ENCODE results near the gene CTDNEP1. TPM values are rescaled to one million over a fixed set of nuclear protein-coding genes. Genes with fewer than 3 reads are reported as not detected.

CTDNEP1 gene
- total and polyA plus RNA-seq, 4 donors, result 44.4 to 181 (median 113) TPM

DNA sequence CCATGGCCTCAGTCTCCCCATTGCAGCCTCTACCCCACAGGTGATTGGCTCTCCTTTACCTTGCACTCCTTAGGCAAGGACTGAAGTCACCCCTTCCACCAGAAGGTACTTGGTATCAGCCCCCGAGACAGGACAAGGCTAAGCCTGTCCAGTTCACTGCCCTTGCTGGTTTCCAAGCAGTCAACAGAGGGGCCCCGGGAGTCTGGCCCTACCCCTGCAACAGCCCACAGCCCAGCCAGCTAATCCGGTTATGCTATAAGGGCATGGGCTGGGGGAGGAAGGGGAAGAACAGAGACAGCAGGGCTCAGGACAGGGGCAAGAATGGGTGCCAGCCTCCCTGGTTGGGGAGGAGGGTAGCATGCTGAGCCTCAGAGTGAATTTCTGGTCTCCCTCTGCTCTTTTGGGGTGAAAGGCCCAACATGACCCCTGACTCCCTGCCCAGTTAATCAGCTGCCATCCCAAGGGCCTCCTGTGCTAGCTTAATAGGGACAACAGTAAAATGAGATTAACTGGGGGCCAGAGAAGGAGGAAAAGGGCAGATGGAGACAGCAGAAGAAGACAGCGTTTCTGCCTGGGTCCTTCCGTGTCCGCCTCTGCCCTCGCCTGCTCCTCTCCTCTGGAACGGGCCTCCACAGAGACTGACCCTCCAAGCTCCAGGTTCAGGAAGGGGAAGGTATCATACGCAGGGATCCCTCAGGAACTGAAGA lies 42.6 kb downstream of the CTDNEP1 start:
- Histone ChIP-seq H3K9me3 (ENCODE audit: control insufficient read depth, insufficient read depth, low read length) (no peaks in the 10 kb centered on the region), H3K4me1 (ENCODE audit: control insufficient read depth, insufficient read depth, low read length) (peaks cover 82% of the 10 kb centered on the region), H3K27ac (ENCODE audit: low read depth, low read length) (no peak overlapping the region), H3K36me3 (ENCODE audit: control insufficient read depth, insufficient read depth, low read length) (peaks cover 26% of the 10 kb centered on the region), H3K4me3 (ENCODE audit: low read depth, low read length) (no peak overlapping the region), H3K27me3 (ENCODE audit: control insufficient read depth, insufficient read depth, low read length) (no peaks in the 10 kb centered on the region)
- DNase-seq (ENCODE audit: low read depth in 4 of 6, low spot score in 6 of 6), result no peak
- 80% methylated on average over 7 of the region's 9 CpGs for WGBS (ENCODE audit: insufficient coverage)

GRCh38 chr17:7208027-7208571 lies 43.4 kb downstream of the CTDNEP1 start:
- Histone ChIP-seq H3K27me3 (ENCODE audit: control insufficient read depth, insufficient read depth, low read length) (no peaks in the 10 kb centered on the region), H3K4me1 (ENCODE audit: control insufficient read depth, insufficient read depth, low read length) (peaks cover 78% of the 10 kb centered on the region), H3K9me3 (ENCODE audit: control insufficient read depth, insufficient read depth, low read length) (no peaks in the 10 kb centered on the region), H3K27ac (ENCODE audit: low read depth, low read length) (no peak overlapping the region), H3K36me3 (ENCODE audit: control insufficient read depth, insufficient read depth, low read length) (peaks cover 34% of the 10 kb centered on the region), H3K4me3 (ENCODE audit: low read depth, low read length) (no peak overlapping the region)
- 30% methylated on average over 17 of the region's 21 CpGs for whole genome bisulfite sequencing (ENCODE audit: insufficient coverage)
- no peak for DNase-seq (ENCODE audit: low read depth in 4 of 6, low spot score in 6 of 6)

DNA sequence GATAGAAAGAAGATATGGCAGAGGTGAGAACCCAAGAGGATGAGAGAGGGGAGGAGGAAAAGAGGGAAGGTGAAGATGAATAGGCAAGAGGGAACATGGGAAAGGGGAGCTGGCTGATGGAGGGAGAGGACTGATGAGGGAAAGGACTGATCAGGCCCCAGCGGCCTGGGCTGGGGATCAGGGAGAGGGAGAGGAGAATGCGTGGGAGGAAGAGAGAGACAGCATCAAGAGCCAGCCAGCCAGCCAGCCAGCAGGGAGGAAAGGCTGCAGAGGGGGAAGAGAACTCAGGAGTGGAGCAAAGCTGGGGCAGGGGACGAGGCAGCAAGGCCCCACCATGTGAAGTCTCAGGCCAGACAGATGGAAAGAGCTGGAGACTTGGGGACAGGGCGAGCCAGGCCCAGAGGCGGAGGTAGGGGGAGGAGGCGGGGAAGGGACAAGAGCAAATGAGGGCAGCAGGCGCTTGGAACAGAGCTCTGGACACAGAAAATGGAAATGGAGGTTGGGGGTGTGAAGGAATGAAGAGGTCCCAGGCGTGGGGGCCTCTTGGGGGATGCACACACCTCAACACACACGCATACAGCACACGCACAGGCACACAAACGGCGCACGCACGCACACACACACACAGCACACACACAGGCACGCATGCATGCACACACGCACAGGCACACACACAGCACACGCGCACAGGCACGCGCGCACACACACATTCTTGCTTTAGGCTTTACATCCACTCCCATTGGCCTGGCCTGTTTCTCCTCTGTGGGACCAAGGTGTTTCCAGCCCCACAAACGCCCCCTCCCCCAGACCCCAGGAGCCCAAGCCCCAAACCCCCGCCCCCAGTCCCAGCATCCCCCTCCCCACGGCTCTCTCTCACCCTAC lies 44.2 kb downstream of the CTDNEP1 start:
- peaks cover 71% of the 10 kb centered on the region for H3K4me1 ChIP-seq (ENCODE audit: control insufficient read depth, insufficient read depth, low read length)
- DNase-seq (ENCODE audit: low read depth in 4 of 6, low spot score in 6 of 6), result no peak
- H3K36me3 ChIP-seq (ENCODE audit: control insufficient read depth, insufficient read depth, low read length), result peaks cover 41% of the 10 kb centered on the region
- no peaks in the 10 kb centered on the region for H3K9me3 ChIP-seq (ENCODE audit: control insufficient read depth, insufficient read depth, low read length)
- H3K4me3 ChIP-seq (ENCODE audit: low read depth, low read length), result no peak overlapping the region
- H3K27me3 ChIP-seq (ENCODE audit: control insufficient read depth, insufficient read depth, low read length), result no peaks in the 10 kb centered on the region
- peak overlapping the region; percentile 47 for H3K27ac ChIP-seq (ENCODE audit: low read depth, low read length)
- 66% methylated on average over 21 of the region's 24 CpGs for WGBS (ENCODE audit: insufficient coverage)

DNA sequence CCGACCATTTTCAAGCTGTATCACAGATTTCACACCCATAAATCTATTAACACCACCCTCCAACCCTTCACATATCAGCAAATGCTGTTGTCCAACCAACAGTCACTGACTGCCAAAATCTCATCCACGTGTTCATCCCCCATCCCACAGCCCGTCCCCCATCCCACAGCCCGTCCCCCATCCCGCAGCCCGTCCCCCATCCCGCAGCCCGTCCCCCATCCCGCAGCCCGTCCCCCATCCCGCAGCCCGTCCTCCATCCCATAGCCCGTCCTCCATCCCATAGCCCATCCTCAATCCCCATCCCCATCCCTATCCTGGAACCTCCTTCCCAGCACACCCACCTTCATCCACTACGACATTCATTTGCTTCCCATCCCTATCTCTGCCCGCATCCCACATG lies 46.0 kb downstream of the CTDNEP1 start:
- 10% methylated on average over 11 of the region's 15 CpGs for WGBS (ENCODE audit: insufficient coverage)
- peaks cover 58% of the 10 kb centered on the region for H3K4me1 ChIP-seq (ENCODE audit: control insufficient read depth, insufficient read depth, low read length)
- H3K27me3 ChIP-seq (ENCODE audit: control insufficient read depth, insufficient read depth, low read length), result no peaks in the 10 kb centered on the region
- H3K9me3 ChIP-seq (ENCODE audit: control insufficient read depth, insufficient read depth, low read length), result no peaks in the 10 kb centered on the region
- peaks cover 54% of the 10 kb centered on the region for H3K36me3 ChIP-seq (ENCODE audit: control insufficient read depth, insufficient read depth, low read length)
- peak overlapping the region; percentile 71 for H3K4me3 ChIP-seq (ENCODE audit: low read depth, low read length)
- H3K27ac ChIP-seq (ENCODE audit: low read depth, low read length), result peak overlapping the region; percentile 92
- no peak for DNase-seq (ENCODE audit: low read depth in 4 of 6, low spot score in 6 of 6)

DNA sequence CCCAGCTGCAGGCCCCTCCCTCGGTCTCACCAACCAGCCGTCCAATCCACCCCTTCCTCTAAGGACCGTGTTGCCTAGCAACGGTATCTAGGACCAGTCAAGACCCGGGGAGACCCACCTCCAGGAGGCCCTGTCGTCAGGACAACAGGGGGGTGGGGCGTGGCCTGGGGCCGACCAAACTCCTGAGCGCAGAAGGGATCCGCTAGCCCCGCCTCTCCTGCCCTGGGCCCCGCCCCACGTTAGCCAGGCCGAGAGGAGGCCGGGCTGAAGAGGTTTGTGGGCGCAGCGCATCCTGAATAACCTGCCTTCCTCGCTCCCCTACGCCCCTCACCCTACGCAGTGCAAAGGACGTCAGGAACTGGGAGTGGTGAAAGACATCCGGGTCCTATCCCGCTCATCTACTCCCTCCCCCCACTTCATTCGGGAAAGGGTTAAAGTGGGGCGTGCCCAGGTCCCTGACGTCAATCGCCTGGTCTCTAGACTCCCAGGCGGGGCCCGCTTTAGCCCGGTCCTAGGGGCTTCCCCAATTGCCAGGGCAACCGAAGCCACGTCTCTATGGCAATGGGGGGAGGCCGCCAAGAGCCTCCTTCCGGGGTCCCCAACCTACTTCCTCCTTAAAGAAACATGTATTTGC lies 46.6 kb downstream of the CTDNEP1 start:
- peak overlapping the region; percentile 92 for H3K27ac ChIP-seq (ENCODE audit: low read depth, low read length)
- H3K36me3 ChIP-seq (ENCODE audit: control insufficient read depth, insufficient read depth, low read length), result peaks cover 57% of the 10 kb centered on the region
- DNase-seq (ENCODE audit: low read depth in 4 of 6, low spot score in 6 of 6), result peak; percentile 91 to 99 (median 93)
- H3K9me3 ChIP-seq (ENCODE audit: control insufficient read depth, insufficient read depth, low read length), result no peaks in the 10 kb centered on the region
- no peaks in the 10 kb centered on the region for H3K27me3 ChIP-seq (ENCODE audit: control insufficient read depth, insufficient read depth, low read length)
- H3K4me3 ChIP-seq (ENCODE audit: low read depth, low read length), result peak overlapping the region; percentile 71
- peaks cover 56% of the 10 kb centered on the region for H3K4me1 ChIP-seq (ENCODE audit: control insufficient read depth, insufficient read depth, low read length)
- WGBS (ENCODE audit: insufficient coverage), result under 1% methylated on average over 31 of the region's 34 CpGs

DNA sequence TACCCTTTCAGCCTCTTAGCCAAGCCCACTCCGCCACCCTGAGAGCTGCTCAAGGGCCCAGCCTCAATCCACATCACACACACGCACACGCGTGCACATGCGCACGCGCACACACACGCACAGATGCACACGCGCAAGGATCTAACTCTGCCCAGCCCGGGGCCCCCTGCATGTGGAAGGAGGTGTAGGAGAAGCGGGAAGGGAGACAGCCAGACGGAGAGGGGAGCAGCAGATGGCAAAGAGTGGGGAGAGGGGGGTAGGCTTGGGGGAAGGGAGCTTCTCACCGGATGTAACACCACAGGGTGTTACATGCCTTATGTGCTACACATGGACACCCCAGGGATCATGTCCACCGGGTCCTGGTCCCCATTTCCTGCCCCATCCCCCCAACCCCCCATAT lies 47.2 kb downstream of the CTDNEP1 start:
- peaks cover 58% of the 10 kb centered on the region for H3K36me3 ChIP-seq (ENCODE audit: control insufficient read depth, insufficient read depth, low read length)
- peaks cover 55% of the 10 kb centered on the region for H3K4me1 ChIP-seq (ENCODE audit: control insufficient read depth, insufficient read depth, low read length)
- peak in 2 of 6 donors; percentile 89 to 92 for DNase-seq (ENCODE audit: low read depth in 4 of 6, low spot score in 6 of 6)
- peak overlapping the region; percentile 71 for H3K4me3 ChIP-seq (ENCODE audit: low read depth, low read length)
- H3K9me3 ChIP-seq (ENCODE audit: control insufficient read depth, insufficient read depth, low read length), result no peaks in the 10 kb centered on the region
- H3K27me3 ChIP-seq (ENCODE audit: control insufficient read depth, insufficient read depth, low read length), result no peaks in the 10 kb centered on the region
- 29% methylated on average over 11 of the region's 15 CpGs for whole genome bisulfite sequencing (ENCODE audit: insufficient coverage)
- H3K27ac ChIP-seq (ENCODE audit: low read depth, low read length), result peak overlapping the region; percentile 92

DNA sequence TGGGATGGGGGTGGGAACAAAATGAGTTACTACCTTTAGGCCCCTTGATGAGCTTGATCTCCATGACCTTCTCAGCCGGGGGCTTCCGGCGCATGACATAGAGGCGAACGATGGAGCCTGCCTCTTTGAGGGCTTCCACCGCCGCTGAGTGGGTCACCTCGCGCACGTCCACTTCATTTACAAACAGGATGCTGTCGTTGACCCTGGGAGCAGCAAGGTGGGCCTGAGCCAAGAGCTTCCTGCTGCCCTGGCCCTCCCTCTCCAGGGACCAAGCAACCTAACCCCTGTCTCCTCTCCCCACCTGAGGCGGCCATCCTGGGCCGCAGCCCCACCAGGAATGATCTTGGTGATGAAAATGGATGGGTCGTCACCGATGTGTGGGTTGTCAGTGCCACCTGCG lies 48.1 kb downstream of the CTDNEP1 start:
- H3K9me3 ChIP-seq (ENCODE audit: control insufficient read depth, insufficient read depth, low read length), result no peaks in the 10 kb centered on the region
- no peaks in the 10 kb centered on the region for H3K27me3 ChIP-seq (ENCODE audit: control insufficient read depth, insufficient read depth, low read length)
- no peak overlapping the region for H3K27ac ChIP-seq (ENCODE audit: low read depth, low read length)
- DNase-seq (ENCODE audit: low read depth in 4 of 6, low spot score in 6 of 6), result no peak
- H3K4me3 ChIP-seq (ENCODE audit: low read depth, low read length), result no peak overlapping the region
- peaks cover 64% of the 10 kb centered on the region for H3K36me3 ChIP-seq (ENCODE audit: control insufficient read depth, insufficient read depth, low read length)
- H3K4me1 ChIP-seq (ENCODE audit: control insufficient read depth, insufficient read depth, low read length), result peaks cover 46% of the 10 kb centered on the region
- WGBS (ENCODE audit: insufficient coverage), result 95% methylated on average over 14 of the region's 16 CpGs

DNA sequence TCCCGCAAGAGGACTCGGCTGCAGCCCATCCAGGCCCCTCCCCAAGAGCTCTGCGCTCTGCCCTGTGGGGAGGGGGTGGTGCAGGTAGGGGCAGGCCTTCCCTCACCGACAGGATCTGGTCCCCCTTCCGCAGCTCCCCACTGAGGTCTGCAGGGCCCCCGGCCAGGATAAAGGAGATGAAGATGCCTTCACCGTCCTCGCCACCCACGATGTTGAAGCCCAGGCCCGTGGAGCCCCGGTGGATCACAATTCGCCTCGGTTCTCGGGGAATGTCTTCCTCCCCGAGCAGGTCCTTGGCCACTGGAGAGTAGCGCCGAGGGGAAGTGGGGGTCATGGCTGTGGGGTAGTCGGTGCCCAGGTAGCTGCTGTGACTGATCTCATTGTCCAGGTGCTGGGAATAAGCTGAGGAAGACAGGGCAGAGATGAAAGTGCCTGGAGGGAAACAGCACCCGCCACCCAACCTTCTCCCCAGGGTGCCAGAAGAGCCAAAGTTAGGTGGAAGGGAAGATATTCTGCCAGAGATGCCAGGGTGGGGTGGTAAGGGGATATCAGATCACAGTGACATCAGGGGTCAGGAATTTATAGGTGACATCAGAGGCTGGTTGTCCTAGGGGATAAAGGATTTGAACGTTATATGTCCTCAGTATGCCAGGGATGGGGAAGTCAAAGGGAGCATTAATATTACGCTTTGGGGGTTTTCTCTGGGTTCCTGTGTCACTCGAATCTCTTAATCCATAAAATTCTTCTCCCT lies 54.7 kb downstream of the CTDNEP1 start:
- Histone ChIP-seq H3K9me3 (ENCODE audit: control insufficient read depth, insufficient read depth, low read length) (no peaks in the 10 kb centered on the region), H3K27me3 (ENCODE audit: control insufficient read depth, insufficient read depth, low read length) (no peaks in the 10 kb centered on the region), H3K27ac (ENCODE audit: low read depth, low read length) (no peak overlapping the region), H3K4me3 (ENCODE audit: low read depth, low read length) (no peak overlapping the region), H3K36me3 (ENCODE audit: control insufficient read depth, insufficient read depth, low read length) (peaks cover 83% of the 10 kb centered on the region), H3K4me1 (ENCODE audit: control insufficient read depth, insufficient read depth, low read length) (no peaks in the 10 kb centered on the region)
- DNase-seq (ENCODE audit: low read depth in 4 of 6, low spot score in 6 of 6), result no peak
- WGBS (ENCODE audit: insufficient coverage), result 96% methylated on average over 14 of the region's 22 CpGs

GRCh38 chr17:7195971-7196370 lies 55.6 kb downstream of the CTDNEP1 start:
- DNase-seq (ENCODE audit: low read depth in 4 of 6, low spot score in 6 of 6), result no peak
- 95% methylated on average over 11 of the region's 12 CpGs for WGBS (ENCODE audit: insufficient coverage)
- no peak overlapping the region for H3K4me3 ChIP-seq (ENCODE audit: low read depth, low read length)
- H3K27me3 ChIP-seq (ENCODE audit: control insufficient read depth, insufficient read depth, low read length), result no peaks in the 10 kb centered on the region
- no peaks in the 10 kb centered on the region for H3K4me1 ChIP-seq (ENCODE audit: control insufficient read depth, insufficient read depth, low read length)
- H3K27ac ChIP-seq (ENCODE audit: low read depth, low read length), result no peak overlapping the region
- peaks cover 85% of the 10 kb centered on the region for H3K36me3 ChIP-seq (ENCODE audit: control insufficient read depth, insufficient read depth, low read length)
- no peaks in the 10 kb centered on the region for H3K9me3 ChIP-seq (ENCODE audit: control insufficient read depth, insufficient read depth, low read length)

All from spinal cord (tissue), 10 donors.